ENCODE data around the gene GMIP.
"Not testable (repeated sequence)": the region's sequence is repeated elsewhere in the genome, so short reads cannot be mapped to it uniquely, and the experiment has no call there.

Gene GMIP

GRCh38 chr19:19668230-19669012 lies 25.0 kb upstream of the GMIP start, which contains the start of gene ZNF101:
Gene ZNF101, plus strand, starts transcription at chr19:19668839. Its CDS starts 125 bp downstream, at chr19:19668964.
- Histone ChIP-seq H3K27me3 (replicated peaks; ENCODE audit: control insufficient read depth, insufficient read depth, low read length) (no peaks in the 10 kb centered on the region), H3K36me3 (ENCODE audit: control insufficient read depth, insufficient read depth, low read length) (no peaks in the 10 kb centered on the region; the same call in 1 of the 2 replicates), H3K4me3 (replicated peaks; ENCODE audit: low read depth, low read length) (peak within 1 kb of the TSS; percentile 93)
- no peak for TF ChIP-seq CTCF (IDR thresholded peaks at IDR 0.05; ENCODE audit: insufficient read depth, low read length, poor library complexity, severe bottlenecking)
- DNase-seq (ENCODE audit: extremely low read depth, insufficient read length) = peak; percentile 96

- not testable (repeated sequence) for H3K4me3 ChIP-seq (replicated peaks; ENCODE audit: low read depth, low read length); H3K36me3 ChIP-seq (ENCODE audit: control insufficient read depth, insufficient read depth, low read length); DNase-seq (ENCODE audit: extremely low read depth, insufficient read length); H3K27me3 ChIP-seq (replicated peaks; ENCODE audit: control insufficient read depth, insufficient read depth, low read length)
Measured at GRCh38 chr19:19665420-19665948, 22.0 kb upstream of the GMIP start.

DNA sequence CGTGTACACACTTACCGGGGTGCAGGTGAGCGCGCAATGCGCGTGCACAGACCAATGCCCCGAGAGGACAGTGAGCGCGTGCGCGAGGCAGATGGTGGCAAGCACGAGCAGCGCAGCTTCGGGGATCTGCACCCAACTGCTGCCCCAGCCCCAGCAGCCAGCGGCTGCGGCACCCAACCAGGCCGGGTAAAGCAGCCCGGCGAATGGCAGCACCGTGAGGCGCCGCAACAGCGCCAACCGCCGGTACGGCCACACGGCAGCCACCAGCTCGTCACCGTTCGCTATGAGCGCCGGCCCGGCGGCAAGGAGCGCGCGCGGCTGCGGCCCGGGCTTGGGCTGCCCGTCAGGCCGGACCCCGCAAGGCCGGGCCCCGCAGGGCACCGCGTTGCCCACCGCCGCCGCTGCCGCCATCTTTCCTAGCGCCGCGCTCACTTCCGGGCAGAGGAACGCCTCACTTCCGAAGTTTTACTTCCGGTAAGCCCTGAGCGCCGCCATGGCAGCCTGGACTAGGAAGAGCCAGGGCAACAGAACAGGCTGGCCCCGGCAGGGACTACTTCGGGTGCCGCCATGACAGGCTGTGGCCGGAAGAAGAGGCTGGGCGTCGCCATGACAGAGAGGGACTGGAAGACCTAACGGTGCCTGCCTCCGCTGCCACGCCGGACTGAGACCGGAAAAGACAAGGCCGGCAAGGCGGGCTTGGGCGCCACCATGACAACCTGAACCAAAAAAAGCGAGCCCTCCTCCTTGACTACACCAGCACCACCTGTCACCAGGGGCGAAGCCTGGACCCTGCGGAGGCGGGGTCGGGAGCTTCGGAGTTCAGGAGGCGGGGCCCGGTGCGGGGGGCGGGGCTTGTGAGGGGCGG lies 20.0 kb upstream of the GMIP start, which contains the start of gene ATP13A1:
Gene ATP13A1, minus strand, starts transcription at position 421 of the 865 bp plus-strand sequence. Its CDS starts 10 bp downstream, at position 411.
- peak; percentile 96 for DNase-seq (ENCODE audit: extremely low read depth, insufficient read length)
- Histone ChIP-seq H3K4me3 (replicated peaks; ENCODE audit: low read depth, low read length) (peak within 1 kb of the TSS; percentile 96), H3K36me3 (ENCODE audit: control insufficient read depth, insufficient read depth, low read length) (peaks cover 13% of the 10 kb centered on the region), H3K27me3 (replicated peaks; ENCODE audit: control insufficient read depth, insufficient read depth, low read length) (no peaks in the 10 kb centered on the region)
- no peak for TF ChIP-seq CTCF (IDR thresholded peaks at IDR 0.05; ENCODE audit: insufficient read depth, low read length, poor library complexity, severe bottlenecking)

DNA sequence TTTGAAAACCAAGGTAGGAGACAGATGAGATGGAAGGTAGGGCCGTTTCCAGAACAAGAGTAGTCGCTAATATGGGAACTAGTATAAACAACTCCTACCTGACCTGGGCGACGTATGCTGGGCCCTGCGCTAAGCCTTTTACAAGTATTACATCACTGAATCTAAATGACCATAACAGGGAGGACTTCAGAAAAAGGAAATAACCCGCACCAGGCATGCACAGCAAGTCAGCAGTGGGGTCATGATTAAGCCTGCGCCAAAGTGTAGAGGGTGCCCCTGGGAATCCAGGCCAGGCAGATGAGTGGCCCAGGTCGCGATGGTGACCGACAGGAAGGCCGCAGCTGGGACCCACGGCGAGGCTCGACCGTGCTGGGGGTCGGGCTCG lies 19.4 kb upstream of the GMIP start:
- Histone ChIP-seq H3K4me3 (replicated peaks; ENCODE audit: low read depth, low read length) (peak overlapping the region; percentile 96), H3K36me3 (ENCODE audit: control insufficient read depth, insufficient read depth, low read length) (peaks cover 18% of the 10 kb centered on the region), H3K27me3 (replicated peaks; ENCODE audit: control insufficient read depth, insufficient read depth, low read length) (no peaks in the 10 kb centered on the region)
- TF ChIP-seq CTCF (IDR thresholded peaks at IDR 0.05; ENCODE audit: insufficient read depth, low read length, poor library complexity, severe bottlenecking) = no peak
- no peak for DNase-seq (ENCODE audit: extremely low read depth, insufficient read length)

- peaks cover 21% of the 10 kb centered on the region for H3K36me3 ChIP-seq (ENCODE audit: control insufficient read depth, insufficient read depth, low read length)
- DNase-seq (ENCODE audit: extremely low read depth, insufficient read length) = no peak
- H3K4me3 ChIP-seq (replicated peaks; ENCODE audit: low read depth, low read length) = peak overlapping the region; percentile 96
- no peaks in the 10 kb centered on the region for H3K27me3 ChIP-seq (replicated peaks; ENCODE audit: control insufficient read depth, insufficient read depth, low read length)
- TF ChIP-seq CTCF (IDR thresholded peaks at IDR 0.05; ENCODE audit: insufficient read depth, low read length, poor library complexity, severe bottlenecking) = no peak
Measured at GRCh38 chr19:19662344-19662743, 18.9 kb upstream of the GMIP start.

Data from GM06990 (cell line).